K562 (cell line): ENCODE measurements around the gene F2RL2. TPM values are rescaled to one million over a fixed set of nuclear protein-coding genes. Genes with fewer than 3 reads are reported as not detected.
"Not testable (repeated sequence)": the region's sequence is repeated elsewhere in the genome, so short reads cannot be mapped to it uniquely, and the experiment has no call there.

Experiments
- ATAC-seq: fragments of 200-7000 bp; cut with Tn5 transposase; 3 replicates; pipeline ENCODE4 v1.9.1; 2020; ENCODE audit warnings: moderate library complexity
- BruUV-seq: library from RNA; stranded (reverse); fragments of 400-500 nt; replicated peaks from 2 replicates; lab custom pipeline; 2021; lab: Mats Ljungman, UMichigan
- CTCF ChIA-PET: fragments of 300-600 bp; formaldehyde crosslinking; extraction: SDS; loops from one replicate; lab custom pipeline; 2021; ENCODE audit warnings: low intra/inter-chr PET ratio; lab: Yijun Ruan, JAX
- POLR2A ChIA-PET: fragments of 300-600, 350-650 bp; sonication (Branson Sonifier 250); formaldehyde crosslinking; extraction: SDS; loops from one replicate; lab custom pipeline; 2021; ENCODE audit warnings: antibody characterized with exemption, inconsistent platforms; lab: Yijun Ruan, JAX
- DNase-seq, 4 experiments: peaks; one replicate each; pipeline versions ENCODE4 v3.0.0 to v3.0.0-alpha.2; 2011 to 2018; ENCODE audit warnings: low spot score in 3 of 4, mixed read lengths in 3 of 4; ENCODE audit errors: extremely low read depth in 1 of 4
- FAIRE-seq: peaks from 2 replicates; lab custom pipeline; 2011; peaks lifted over from hg19 to GRCh38; lab: Jason Lieb, UNC
- H2AFZ ChIP-seq: 2 replicates; pipeline ENCODE4 v1.6.0; 2011; ENCODE audit warnings: low read depth, low read length, control low read depth, inconsistent platforms
- H3K27ac ChIP-seq: fragments of 200-600 bp; 3 replicates; pipeline ENCODE4 v1.8.0; 2011; ENCODE audit warnings: low read depth, mild to moderate bottlenecking, control low read depth, inconsistent platforms, low read length, moderate library complexity, mixed read lengths; ENCODE audit errors: extremely low read depth
- H3K27me3 ChIP-seq, 2 experiments: fragments of 300-600 bp in 1 of 2; 2 replicates in 1 of 2; 3 replicates in 1 of 2; pipeline versions ENCODE4 v1.6.0 to v1.8.0; 2011; ENCODE audit warnings: inconsistent platforms in 2 of 2, low read length in 2 of 2, mild to moderate bottlenecking in 1 of 2, mixed read lengths in 1 of 2, moderate library complexity in 1 of 2; ENCODE audit not compliant: control insufficient read depth in 2 of 2, insufficient read depth in 2 of 2
- H3K36me3 ChIP-seq: fragments of 300-600 bp; 3 replicates; pipeline ENCODE4 v1.8.0; 2011; ENCODE audit warnings: mild to moderate bottlenecking, low read length, inconsistent platforms; ENCODE audit not compliant: control insufficient read depth, insufficient read depth
- H3K4me1 ChIP-seq, 2 experiments: fragments of 200-600 bp in 1 of 2; replicated peaks in 1 of 2; 2 replicates in 1 of 2; 3 replicates in 1 of 2; pipeline versions ENCODE4 v1.5.1 to v1.8.0; 2011; ENCODE audit warnings: inconsistent platforms in 2 of 2, low read length in 2 of 2, mild to moderate bottlenecking in 1 of 2, mixed read lengths in 1 of 2, moderate library complexity in 1 of 2; ENCODE audit not compliant: control insufficient read depth in 2 of 2, insufficient read depth in 2 of 2
- H3K4me2 ChIP-seq: 2 replicates; pipeline ENCODE4 v1.6.1; 2011; ENCODE audit warnings: low read length, control low read depth, inconsistent platforms, mixed read lengths; ENCODE audit not compliant: insufficient read depth
- H3K4me3 ChIP-seq: fragments of 200-600 bp; sonication (generic), shearing (Covaris generic); 2 replicates; pipeline ENCODE4 v1.5.1; 2016; ENCODE audit warnings: control low read depth, inconsistent platforms
- H3K79me2 ChIP-seq: fragments of 200-600 bp; 3 replicates; pipeline ENCODE4 v1.8.0; 2011; ENCODE audit warnings: low read length, inconsistent platforms; ENCODE audit not compliant: control insufficient read depth, insufficient read depth
- H3K9ac ChIP-seq, 2 experiments: 2 replicates each; pipeline versions ENCODE4 v1.6.0 to v1.6.1; 2011; ENCODE audit warnings: low read depth in 2 of 2, low read length in 2 of 2, control low read depth in 1 of 2, inconsistent platforms in 1 of 2, mild to moderate bottlenecking in 1 of 2, mixed read lengths in 1 of 2; ENCODE audit not compliant: insufficient read depth in 1 of 2
- H3K9me1 ChIP-seq: one replicate; pipeline ENCODE4 v1.6.0; 2011; ENCODE audit warnings: inconsistent platforms, mild to moderate bottlenecking, low read length, moderate library complexity; ENCODE audit not compliant: control insufficient read depth, insufficient read depth
- H3K9me3 ChIP-seq: replicated peaks from 2 replicates; pipeline ENCODE4 v1.5.1; 2011; ENCODE audit warnings: low read depth, low read length, inconsistent platforms; ENCODE audit not compliant: control insufficient read depth, insufficient read depth
- H4K20me1 ChIP-seq: replicated peaks from 2 replicates; pipeline ENCODE4 v1.6.1; 2011; ENCODE audit warnings: low read length, inconsistent platforms, mixed read lengths; ENCODE audit not compliant: control insufficient read depth, insufficient read depth
- RNF219 ChIP-seq: fragments of 250-450 bp; sonication (Bioruptor Pico); IDR thresholded peaks from 2 replicates; pipeline ENCODE4 v1.5.0; 2022; ENCODE audit warnings: mild to moderate bottlenecking
- WGBS: fragments of 100-300 bp; shearing (Covaris generic); methylation state at CpG from one replicate; pipeline ENCODE4 v1.1.6; 2016; ENCODE audit warnings: low coverage, mixed read lengths; ENCODE audit not compliant: insufficient coverage; ENCODE audit errors: missing lambda C conversion rate; 5-methylcytosine and 5-hydroxymethylcytosine counted together
- in situ Hi-C: fragments of 300-500 bp; cut with MboI; formaldehyde crosslinking; loops from 4 replicates; pipeline ENCODE4 v1.15.0; 2018; ENCODE audit warnings: inconsistent platforms, mixed read lengths
- intact Hi-C: fragments of 100-400 bp; cut with micrococcal nuclease; formaldehyde crosslinking; loops from 2 replicates; pipeline ENCODE4 v1.14.2; 2022
- polyA plus RNA-seq, 8 experiments: library from polyadenylated mRNA; depleted of rRNA in 4 of 8; stranded (reverse) in 5 of 8; unstranded in 3 of 8; fragments of >200 nt; fragmentation: Nextera tagmentation in 2 of 8; fragmentation: Illumina TruSeq in 1 of 8; extraction: Ambion mirVana in 2 of 8; extraction: Trizol in 1 of 8; gene quantifications; 2 replicates each; pipeline versions ENCODE4 v1.2.1 to v1.2.3, GENCODE V29; 2011 to 2014; ENCODE audit warnings: inconsistent platforms in 1 of 8, missing spikeins in 1 of 8
- total RNA-seq, 7 experiments: library from RNA; depleted of rRNA in 6 of 7; stranded (reverse); fragments of >200 nt in 6 of 7; fragmentation: Illumina TruSeq in 2 of 7; extraction: Trizol in 2 of 7; gene quantifications; 2 replicates each; pipeline versions ENCODE4 v1.2.1 to v1.2.3, GENCODE V29; 2011 to 2021; ENCODE audit warnings: low replicate concordance in 1 of 7

Gene F2RL2
- total and polyA plus RNA-seq, 9 of the 15 experiments (the other 6 are each of a cell fraction or from before 2014, with no cell fraction given): 0.03 to 0.12 (median 0.06) TPM; not detected in 3

- TF ChIP-seq RNF219: no peak
These were observed 18.4 kb downstream of the F2RL2 start (continued) for GRCh38 chr5:76604838-76605237.

- H3K27me3 ChIP-seq, H4K20me1 ChIP-seq, H3K9ac ChIP-seq, ATAC-seq, DNase-seq, H3K9me1 ChIP-seq, H3K4me2 ChIP-seq, H3K4me3 ChIP-seq, H3K4me1 ChIP-seq, H3K27ac ChIP-seq, H2AFZ ChIP-seq, FAIRE-seq, H3K9me3 ChIP-seq, BruUV-seq, POLR2A ChIA-PET, H3K36me3 ChIP-seq, H3K79me2 ChIP-seq: not testable (repeated sequence)
- intact Hi-C loops (loop anchor here (5.0 kb wide), 1 partner anchor 258 kb away; no protein-coding TSS in a partner anchor), in situ Hi-C loops (loop anchor here (5.0 to 10.0 kb wide), 2 partner anchors 38 to 411 kb away; no protein-coding TSS in a partner anchor)
- 67% methylated on average over 1 of the region's 1 CpG for WGBS
- CTCF ChIA-PET: interaction anchor here (4.1 kb wide), 1 partner anchor 37 kb away, joined by 42 read pairs; no protein-coding TSS in a partner anchor
These were observed 19.2 kb downstream of the F2RL2 start for GRCh38 chr5:76603991-76604390.
